GM18520 (cell line): Measurements from ENCODE around the gene IL1F10.

ENCODE experiments used
- ATAC-seq: cut with Tn5 transposase; IDR thresholded peaks from one replicate; pipeline ENCODE4 v1.9.1; 2021; ENCODE audit not compliant: unreplicated experiment

IL1F10 gene

GRCh38 chr2:113058998-113059960 is 8.5 kb upstream of the IL1F10 start, which contains the start of gene IL36RN:
IL36RN (plus strand) TSS chr2:113059198; CDS start chr2:113059439, 241 bp downstream.
- no peak for ATAC-seq

- ATAC-seq, result no peak
These were observed 7.4 kb upstream of the IL1F10 start for GRCh38 chr2:113060396-113060795.

GRCh38 chr2:113060796-113061195 is 7.0 kb upstream of the IL1F10 start:
- ATAC-seq, result no peak

GRCh38 chr2:113061241-113061640 is 6.5 kb upstream of the IL1F10 start:
- no peak for ATAC-seq

- ATAC-seq, result no peak
These were observed 5.6 kb upstream of the IL1F10 start for GRCh38 chr2:113061896-113062770.

GRCh38 chr2:113064281-113064680 is 3.5 kb upstream of the IL1F10 start:
- no peak for ATAC-seq

- no peak for ATAC-seq
These were observed 2.9 kb upstream of the IL1F10 start for GRCh38 chr2:113064898-113065297.

GRCh38 chr2:113068249-113068648 is 479 bp downstream of the IL1F10 start:
- ATAC-seq, result no peak

GRCh38 chr2:113068706-113069485 is 1.1 kb downstream of the IL1F10 start:
- ATAC-seq, result no peak

GRCh38 chr2:113069676-113070605 is 2.2 kb downstream of the IL1F10 start:
- ATAC-seq, result no peak

GRCh38 chr2:113070606-113070975 is 2.8 kb downstream of the IL1F10 start:
- ATAC-seq, result no peak

GRCh38 chr2:113072584-113072983 is 4.8 kb downstream of the IL1F10 start:
- ATAC-seq, result no peak

GRCh38 chr2:113073325-113073834 is 5.6 kb downstream of the IL1F10 start:
- no peak for ATAC-seq

- ATAC-seq, result no peak
These were observed 7.3 kb downstream of the IL1F10 start for GRCh38 chr2:113075030-113075429.

- no peak for ATAC-seq
These were observed 7.8 kb downstream of the IL1F10 start for GRCh38 chr2:113075600-113075999.

- no peak for ATAC-seq
These were observed 9.3 kb downstream of the IL1F10 start for GRCh38 chr2:113076954-113077669.

GRCh38 chr2:113077921-113078320 is 10.2 kb downstream of the IL1F10 start:
- no peak for ATAC-seq

- ATAC-seq, result no peak
These were observed 10.6 kb downstream of the IL1F10 start for GRCh38 chr2:113078350-113078839.

GRCh38 chr2:113079131-113079530 is 11.4 kb downstream of the IL1F10 start:
- no peak for ATAC-seq
